HUES64 (cell line): Measurements from ENCODE around the gene TCL1B.

Experiments
- H3K27ac ChIP-seq: 2 replicates; pipeline ENCODE4 v1.7.0; 2013; ENCODE audit warnings: low read depth, low read length, inconsistent platforms
- H3K27me3 ChIP-seq: 2 replicates; pipeline ENCODE4 v1.6.1; 2013; ENCODE audit warnings: mild to moderate bottlenecking, low read length; ENCODE audit not compliant: insufficient read depth
- H3K36me3 ChIP-seq: 2 replicates; pipeline ENCODE4 v1.6.1; 2013; ENCODE audit warnings: mild to moderate bottlenecking, low read length; ENCODE audit not compliant: insufficient read depth
- H3K4me1 ChIP-seq: 2 replicates; pipeline ENCODE4 v1.6.1; 2013; ENCODE audit warnings: mild to moderate bottlenecking, low read length, moderate library complexity; ENCODE audit not compliant: insufficient read depth
- H3K4me3 ChIP-seq: 2 replicates; pipeline ENCODE4 v1.5.1; 2013; ENCODE audit warnings: mild to moderate bottlenecking, low read length, moderate library complexity
- H3K9ac ChIP-seq: 2 replicates; pipeline ENCODE4 v1.6.1; 2013; ENCODE audit warnings: mild to moderate bottlenecking, low read depth, low read length
- H3K9me3 ChIP-seq: 2 replicates; pipeline ENCODE4 v1.6.1; 2013; ENCODE audit warnings: low read depth, low read length; ENCODE audit not compliant: insufficient read depth
- WGBS: fragments of 150-250, 120-280 bp; methylation state at CpG from one replicate; pipeline ENCODE4 v1.1.7; 2013; ENCODE audit warnings: missing lambda C conversion rate; 5-methylcytosine and 5-hydroxymethylcytosine counted together

TCL1B gene

GRCh38 chr14:95689441-95689840 lies 3.2 kb downstream of the TCL1B start:
- no peak overlapping the region for H3K27ac ChIP-seq
- H3K9me3 ChIP-seq, result no peaks in the 10 kb centered on the region
- no peak overlapping the region for H3K4me3 ChIP-seq
- H3K9ac ChIP-seq, result no peak overlapping the region
- peaks cover 4% of the 10 kb centered on the region; the same call in 1 of the 2 replicates for H3K27me3 ChIP-seq
- 73% methylated on average over 4 of the region's 5 CpGs for WGBS
- peaks cover 21% of the 10 kb centered on the region for H3K4me1 ChIP-seq
- no peaks in the 10 kb centered on the region for H3K36me3 ChIP-seq

GRCh38 chr14:95690815-95691214 lies 4.6 kb downstream of the TCL1B start:
- H3K9ac ChIP-seq, result no peak overlapping the region
- H3K27me3 ChIP-seq, result peaks cover 4% of the 10 kb centered on the region; the same call in 1 of the 2 replicates
- no peaks in the 10 kb centered on the region for H3K36me3 ChIP-seq
- no peaks in the 10 kb centered on the region for H3K9me3 ChIP-seq
- H3K27ac ChIP-seq, result no peak overlapping the region
- no peak overlapping the region for H3K4me3 ChIP-seq
- 88% methylated on average over 10 of the region's 10 CpGs for WGBS
- peaks cover 21% of the 10 kb centered on the region for H3K4me1 ChIP-seq

GRCh38 chr14:95691591-95691990 lies 5.4 kb downstream of the TCL1B start:
- Histone ChIP-seq H3K4me3 (no peak overlapping the region), H3K27ac (no peak overlapping the region), H3K9ac (no peak overlapping the region), H3K4me1 (peaks cover 17% of the 10 kb centered on the region), H3K9me3 (no peaks in the 10 kb centered on the region), H3K36me3 (no peaks in the 10 kb centered on the region), H3K27me3 (peaks cover 10% of the 10 kb centered on the region)
- 88% methylated on average over 10 of the region's 10 CpGs for WGBS

- Histone ChIP-seq H3K27me3 (peaks cover 15% of the 10 kb centered on the region), H3K27ac (no peak overlapping the region), H3K9me3 (no peaks in the 10 kb centered on the region), H3K9ac (no peak overlapping the region), H3K36me3 (no peaks in the 10 kb centered on the region), H3K4me3 (no peak overlapping the region), H3K4me1 (peaks cover 12% of the 10 kb centered on the region)
- WGBS, result 90% methylated on average over 4 of the region's 4 CpGs
Observed at GRCh38 chr14:95692109-95692508, 5.9 kb downstream of the TCL1B start.

- no peaks in the 10 kb centered on the region for H3K9me3 ChIP-seq
- no peaks in the 10 kb centered on the region for H3K36me3 ChIP-seq
- 76% methylated on average over 5 of the region's 5 CpGs for WGBS
- no peak overlapping the region for H3K27ac ChIP-seq
- H3K4me3 ChIP-seq, result no peak overlapping the region
- peaks cover 42% of the 10 kb centered on the region for H3K27me3 ChIP-seq
- no peak overlapping the region for H3K9ac ChIP-seq
- peaks cover 16% of the 10 kb centered on the region for H3K4me1 ChIP-seq
Observed at GRCh38 chr14:95695051-95695450, 8.8 kb downstream of the TCL1B start.

GRCh38 chr14:95695913-95696312 lies 9.7 kb downstream of the TCL1B start:
- peaks cover 25% of the 10 kb centered on the region for H3K4me1 ChIP-seq
- 94% methylated on average over 5 of the region's 5 CpGs for WGBS
- H3K36me3 ChIP-seq, result no peaks in the 10 kb centered on the region
- no peaks in the 10 kb centered on the region for H3K9me3 ChIP-seq
- H3K27me3 ChIP-seq, result peaks cover 48% of the 10 kb centered on the region
- no peak overlapping the region for H3K27ac ChIP-seq
- no peak overlapping the region for H3K4me3 ChIP-seq
- no peak overlapping the region for H3K9ac ChIP-seq

GRCh38 chr14:95696741-95697140 lies 10.5 kb downstream of the TCL1B start:
- no peak overlapping the region for H3K9ac ChIP-seq
- no peaks in the 10 kb centered on the region for H3K9me3 ChIP-seq

GRCh38 chr14:95697764-95698163 lies 11.5 kb downstream of the TCL1B start:
- no peak overlapping the region for H3K27ac ChIP-seq
- H3K9me3 ChIP-seq, result no peaks in the 10 kb centered on the region
- peaks cover 63% of the 10 kb centered on the region for H3K27me3 ChIP-seq
- H3K9ac ChIP-seq, result no peak overlapping the region
- H3K4me3 ChIP-seq, result no peak overlapping the region
- no peaks in the 10 kb centered on the region for H3K36me3 ChIP-seq
- peaks cover 38% of the 10 kb centered on the region for H3K4me1 ChIP-seq
- WGBS, result 76% methylated on average over 7 of the region's 7 CpGs

More at GRCh38 chr14:95696741-95697140, 10.5 kb downstream of the TCL1B start:
- WGBS, result 85% methylated on average over 15 of the region's 15 CpGs
- H3K4me3 ChIP-seq, result no peak overlapping the region
- no peaks in the 10 kb centered on the region for H3K36me3 ChIP-seq
- peaks cover 30% of the 10 kb centered on the region for H3K4me1 ChIP-seq
- H3K27ac ChIP-seq, result no peak overlapping the region
- peaks cover 53% of the 10 kb centered on the region for H3K27me3 ChIP-seq

GRCh38 chr14:95698287-95698686 lies 12.1 kb downstream of the TCL1B start:
- H3K9me3 ChIP-seq, result no peaks in the 10 kb centered on the region
- H3K9ac ChIP-seq, result no peak overlapping the region
- H3K27me3 ChIP-seq, result peaks cover 69% of the 10 kb centered on the region
- H3K36me3 ChIP-seq, result no peaks in the 10 kb centered on the region
- no peak overlapping the region for H3K27ac ChIP-seq
- no peak overlapping the region for H3K4me3 ChIP-seq
- H3K4me1 ChIP-seq, result peaks cover 35% of the 10 kb centered on the region

GRCh38 chr14:95699412-95699811 lies 13.2 kb downstream of the TCL1B start:
- WGBS, result 43% methylated on average over 5 of the region's 5 CpGs
- Histone ChIP-seq H3K27me3 (peaks cover 80% of the 10 kb centered on the region), H3K4me1 (peaks cover 40% of the 10 kb centered on the region)

GRCh38 chr14:95700221-95700976 lies 14.2 kb downstream of the TCL1B start:
- no peak overlapping the region for H3K9ac ChIP-seq
- H3K27me3 ChIP-seq, result peaks cover 90% of the 10 kb centered on the region
- no peak overlapping the region; the same call in 1 of the 2 replicates for H3K27ac ChIP-seq
- H3K36me3 ChIP-seq, result no peaks in the 10 kb centered on the region
- H3K4me3 ChIP-seq, result no peak overlapping the region
- peaks cover 40% of the 10 kb centered on the region for H3K4me1 ChIP-seq
- WGBS, result 16% methylated on average over 3 of the region's 5 CpGs
- no peaks in the 10 kb centered on the region for H3K9me3 ChIP-seq

More at GRCh38 chr14:95699412-95699811, 13.2 kb downstream of the TCL1B start:
- H3K9me3 ChIP-seq, result no peaks in the 10 kb centered on the region
- H3K4me3 ChIP-seq, result no peak overlapping the region
- no peak overlapping the region for H3K27ac ChIP-seq
- no peaks in the 10 kb centered on the region for H3K36me3 ChIP-seq
- no peak overlapping the region for H3K9ac ChIP-seq
